ENCODE data around the gene NOL3. TPM values are rescaled to one million over a fixed set of nuclear protein-coding genes. Genes with fewer than 3 reads are reported as not detected.

Gene NOL3
- total and polyA plus RNA-seq, 9 of the 15 experiments (the other 6 are each of a cell fraction or from before 2014, with no cell fraction given): 0.45 to 14.0 (median 5.4) TPM

- TF ChIP-seq BRD9 (IDR thresholded peaks at IDR 0.05; ENCODE audit: low read depth, partially characterized antibody) (peak; percentile 56), SMARCE1 (IDR thresholded peaks at IDR 0.05) (0 out of 2 replicates have a peak, but pooled peaks have one; percentile 22), LEF1 (IDR thresholded peaks at IDR 0.05) (no peak), HDGF (IDR thresholded peaks at IDR 0.05) (0 out of 2 replicates have a peak, but pooled peaks have one; percentile 52), BCOR (IDR thresholded peaks at IDR 0.05) (0 out of 2 replicates have a peak, but pooled peaks have one; percentile 8), NELFE (IDR thresholded peaks at IDR 0.05; ENCODE audit: insufficient read depth, insufficient read length) (no peak), DPF2 (IDR thresholded peaks at IDR 0.05) (peak; percentile 12; the same call in 1 of the 2 replicates), ZEB2 (IDR thresholded peaks at IDR 0.05) (0 out of 2 replicates have a peak, but pooled peaks have one; percentile 35), ZFP1 (CRISPR knock-in tag; IDR thresholded peaks at IDR 0.05) (no peak), ZNF778 (CRISPR knock-in tag; IDR thresholded peaks at IDR 0.05) (no peak)
- TF ChIP-seq, protein P1, sequence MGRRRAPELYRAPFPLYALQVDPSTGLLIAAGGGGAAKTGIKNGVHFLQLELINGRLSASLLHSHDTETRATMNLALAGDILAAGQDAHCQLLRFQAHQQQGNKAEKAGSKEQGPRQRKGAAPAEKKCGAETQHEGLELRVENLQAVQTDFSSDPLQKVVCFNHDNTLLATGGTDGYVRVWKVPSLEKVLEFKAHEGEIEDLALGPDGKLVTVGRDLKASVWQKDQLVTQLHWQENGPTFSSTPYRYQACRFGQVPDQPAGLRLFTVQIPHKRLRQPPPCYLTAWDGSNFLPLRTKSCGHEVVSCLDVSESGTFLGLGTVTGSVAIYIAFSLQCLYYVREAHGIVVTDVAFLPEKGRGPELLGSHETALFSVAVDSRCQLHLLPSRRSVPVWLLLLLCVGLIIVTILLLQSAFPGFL (CRISPR knock-in tag; IDR thresholded peaks at IDR 0.05): 0 out of 2 replicates have a peak, but pooled peaks have one; percentile 31
- Histone ChIP-seq H3K4me2 (ENCODE audit: insufficient read depth, low read length) (peak overlapping the region; percentile 97), H3K4me3 (peak overlapping the region; percentile 83), H3K4me1 (replicated peaks in 1 of 2; ENCODE audit: control insufficient read depth in 2 of 2, insufficient read depth in 2 of 2, low read length in 2 of 2) (peaks cover 38 to 72% of the 10 kb centered on the region in 2 experiments), H3K79me2 (ENCODE audit: control insufficient read depth, insufficient read depth, low read length) (peaks cover 46% of the 10 kb centered on the region), H2AFZ (ENCODE audit: low read depth, low read length) (peak overlapping the region; percentile 88), H3K36me3 (ENCODE audit: control insufficient read depth, insufficient read depth, low read length) (peaks cover 38% of the 10 kb centered on the region), H3K9me1 (ENCODE audit: control insufficient read depth, insufficient read depth, low read length) (no peaks in the 10 kb centered on the region), H3K9ac (ENCODE audit: insufficient read depth in 1 of 2, low read depth in 2 of 2, low read length in 2 of 2) (peak overlapping the region in 1 of 2 experiments; percentile 24; a peak in 3 of 4 replicates), H4K20me1 (replicated peaks; ENCODE audit: control insufficient read depth, insufficient read depth, low read length) (no peaks in the 10 kb centered on the region), H3K9me3 (replicated peaks; ENCODE audit: control insufficient read depth, insufficient read depth, low read depth, low read length) (no peaks in the 10 kb centered on the region), H3K27ac (ENCODE audit: extremely low read depth, low read depth, low read length) (peak overlapping the region; percentile 50; the same call in 2 of the 3 replicates), H3K27me3 (ENCODE audit: control insufficient read depth in 2 of 2, insufficient read depth in 2 of 2, low read length in 2 of 2) (no peaks in the 10 kb centered on the region)
- POLR2A ChIA-PET: interaction anchor here (0.7 to 1.0 kb wide), 2 partner anchors 15 to 171 kb away, joined by 3 read pairs; no protein-coding TSS in a partner anchor
- no TSS peak for BruUV-seq (replicated peaks)
- ATAC-seq (peak; percentile 12), DNase-seq (ENCODE audit: extremely low read depth in 1 of 4, low spot score in 3 of 4) (no peak), FAIRE-seq (no peak)
- in situ Hi-C loops (cut with MboI): no loop called here
- CTCF ChIA-PET (ENCODE audit: low intra/inter-chr PET ratio): no interaction called here
- 6% methylated on average over 9 of the region's 9 CpGs for WGBS (ENCODE audit: insufficient coverage, low coverage, missing lambda C conversion rate)
- intact Hi-C loops (cut with micrococcal nuclease): loop anchor here (5.0 kb wide), 1 partner anchor 36 kb away; the partner anchor contains the start of gene TMEM208
Measured at GRCh38 chr16:67191411-67191994, 21.2 kb downstream of the NOL3 start.
